NCI-H82 treated with DMSO at 0.1 percent for 48 hours (cell line): ENCODE measurements around the gene CEP350.

ENCODE experiments used
- DNase-seq: peaks from one replicate; lab custom pipeline; 2025; ENCODE audit not compliant: unreplicated experiment; lab: John Stamatoyannopoulos, UW

Gene CEP350, protein sequence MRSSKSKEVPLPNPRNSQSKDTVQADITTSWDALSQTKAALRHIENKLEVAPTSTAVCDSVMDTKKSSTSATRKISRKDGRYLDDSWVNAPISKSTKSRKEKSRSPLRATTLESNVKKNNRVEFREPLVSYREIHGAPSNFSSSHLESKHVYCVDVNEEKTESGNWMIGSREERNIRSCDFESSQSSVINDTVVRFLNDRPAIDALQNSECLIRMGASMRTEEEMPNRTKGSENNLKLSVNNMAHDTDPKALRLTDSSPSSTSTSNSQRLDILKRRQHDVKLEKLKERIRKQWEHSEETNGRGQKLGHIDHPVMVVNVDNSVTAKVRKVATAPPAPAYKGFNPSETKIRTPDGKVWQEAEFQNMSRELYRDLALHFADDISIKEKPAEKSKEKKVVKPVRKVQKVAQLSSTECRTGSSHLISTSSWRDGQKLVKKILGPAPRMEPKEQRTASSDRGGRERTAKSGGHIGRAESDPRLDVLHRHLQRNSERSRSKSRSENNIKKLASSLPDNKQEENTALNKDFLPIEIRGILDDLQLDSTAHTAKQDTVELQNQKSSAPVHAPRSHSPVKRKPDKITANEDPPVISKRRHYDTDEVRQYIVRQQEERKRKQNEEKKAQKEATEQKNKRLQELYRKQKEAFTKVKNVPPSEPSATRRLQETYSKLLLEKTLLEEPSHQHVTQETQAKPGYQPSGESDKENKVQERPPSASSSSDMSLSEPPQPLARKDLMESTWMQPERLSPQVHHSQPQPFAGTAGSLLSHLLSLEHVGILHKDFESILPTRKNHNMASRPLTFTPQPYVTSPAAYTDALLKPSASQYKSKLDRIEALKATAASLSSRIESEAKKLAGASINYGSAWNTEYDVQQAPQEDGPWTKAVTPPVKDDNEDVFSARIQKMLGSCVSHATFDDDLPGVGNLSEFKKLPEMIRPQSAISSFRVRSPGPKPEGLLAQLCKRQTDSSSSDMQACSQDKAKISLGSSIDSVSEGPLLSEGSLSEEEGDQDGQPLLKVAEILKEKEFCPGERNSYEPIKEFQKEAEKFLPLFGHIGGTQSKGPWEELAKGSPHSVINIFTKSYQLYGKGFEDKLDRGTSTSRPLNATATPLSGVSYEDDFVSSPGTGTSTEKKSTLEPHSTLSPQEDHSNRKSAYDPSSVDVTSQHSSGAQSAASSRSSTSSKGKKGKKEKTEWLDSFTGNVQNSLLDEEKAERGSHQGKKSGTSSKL (N-terminal part only)

GRCh38 chr1:179954493-179955286, at the start of gene CEP350:
CEP350 (plus strand) TSS chr1:179954810; CDS start chr1:179986182, 31,372 bp downstream.
- DNase-seq = peak; percentile 99

GRCh38 chr1:179910934-179911333, 43.7 kb upstream of the CEP350 start:
- no peak for DNase-seq

GRCh38 chr1:179911812-179912211, 42.8 kb upstream of the CEP350 start:
- no peak for DNase-seq

- no peak for DNase-seq
Measured at GRCh38 chr1:179917601-179918429, 36.8 kb upstream of the CEP350 start.

GRCh38 chr1:179921472-179921871, 33.1 kb upstream of the CEP350 start:
- DNase-seq = no peak

DNA sequence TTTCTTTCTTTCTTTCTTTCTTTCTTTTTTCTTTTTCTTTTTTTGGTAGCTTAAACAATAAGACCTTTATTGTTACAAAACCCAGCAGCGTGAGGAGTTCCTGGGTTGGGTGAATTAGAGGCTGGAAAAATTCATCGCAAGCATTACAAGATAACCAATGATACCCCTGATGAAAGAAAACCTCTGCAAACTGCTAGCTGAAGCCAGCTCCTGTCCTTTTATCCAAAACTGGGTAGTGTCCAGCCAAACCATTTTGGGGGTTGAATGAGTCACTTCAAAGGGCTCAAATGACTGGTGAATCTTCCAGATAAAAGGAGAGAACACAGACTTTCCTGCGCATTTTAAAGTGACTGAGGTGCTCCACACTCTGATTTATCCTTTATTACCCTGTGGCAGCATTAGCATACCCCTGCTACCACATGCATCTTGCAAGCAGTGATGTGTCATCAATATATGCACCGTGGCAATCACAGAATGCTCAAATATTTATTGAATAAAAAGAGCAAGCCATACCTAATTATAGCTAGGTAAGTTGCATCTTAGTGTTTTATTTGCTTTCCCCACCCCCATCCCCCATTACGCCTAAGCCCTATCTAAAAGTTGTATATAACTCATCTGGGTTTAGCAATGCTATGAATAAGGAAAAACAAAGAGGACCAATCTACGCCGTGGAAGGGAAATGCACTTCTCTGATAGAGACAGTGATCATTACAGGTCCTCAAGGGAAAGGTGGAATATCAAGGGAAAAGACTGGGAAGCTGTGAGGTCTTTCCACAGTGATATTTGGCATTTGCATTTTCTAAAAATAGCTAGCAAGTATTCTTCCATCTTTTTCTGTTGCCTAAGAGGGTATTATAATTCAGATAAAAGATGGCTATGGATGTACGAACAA, 32.4 kb upstream of the CEP350 start:
- no peak for DNase-seq

DNA sequence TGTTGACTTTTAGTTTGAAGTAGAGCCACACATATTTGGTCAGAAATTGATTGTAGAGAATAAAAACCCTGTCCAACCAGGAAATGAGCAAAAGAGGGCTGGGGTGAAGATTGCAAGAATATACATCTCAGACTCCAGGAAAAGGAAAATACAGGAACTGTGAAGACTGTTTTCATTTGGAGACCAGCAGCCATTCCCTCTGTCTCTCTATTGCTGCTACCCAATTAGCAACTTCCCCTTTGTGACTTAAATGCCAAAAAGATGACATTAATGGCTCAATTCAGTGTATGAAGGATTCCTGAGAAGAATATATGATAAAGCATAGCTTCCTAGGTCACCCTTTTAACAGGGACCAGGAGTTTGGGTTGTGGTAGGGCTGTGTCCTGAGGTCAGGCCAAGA, 31.6 kb upstream of the CEP350 start:
- no peak for DNase-seq

DNA sequence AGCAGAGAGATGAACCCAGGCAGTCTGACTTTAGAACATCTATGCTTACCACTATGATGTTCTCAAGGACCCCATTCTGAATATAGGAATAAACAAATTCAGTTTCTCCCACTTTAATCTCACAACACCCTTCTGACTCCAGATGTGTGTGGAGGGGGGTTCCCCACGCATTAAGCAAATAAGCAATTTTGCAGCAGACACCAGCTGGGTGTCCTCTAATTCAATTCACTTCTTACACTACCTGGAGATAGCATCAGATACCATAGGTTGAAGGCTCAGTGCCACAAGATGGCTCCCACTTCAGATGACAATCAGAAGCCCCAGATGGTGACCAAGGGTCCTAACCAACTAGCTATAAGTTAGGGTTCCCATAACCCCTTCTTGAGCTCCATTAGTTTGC, 30.3 kb upstream of the CEP350 start:
- DNase-seq = no peak

DNA sequence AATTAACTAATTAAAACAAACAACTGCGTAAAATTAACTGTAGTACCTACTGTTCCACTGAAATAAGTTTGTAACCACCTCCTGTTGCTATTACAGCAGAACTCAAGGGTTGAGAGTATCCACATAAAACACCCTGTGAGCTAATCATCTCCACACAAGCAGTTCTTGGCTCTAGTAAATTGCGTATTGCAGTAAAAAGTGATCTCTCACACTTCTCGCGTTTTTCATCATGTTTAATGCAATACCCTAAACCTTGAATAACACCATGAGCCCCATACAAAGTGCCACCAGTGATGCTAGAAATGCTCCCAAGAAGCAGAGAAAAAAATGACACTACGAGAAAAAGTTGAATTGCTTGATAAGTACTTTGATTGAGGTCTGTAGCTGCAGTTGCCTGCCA, 29.3 kb upstream of the CEP350 start:
- DNase-seq = no peak

- DNase-seq = no peak
Measured at GRCh38 chr1:179925922-179926849, 28.4 kb upstream of the CEP350 start.

DNA sequence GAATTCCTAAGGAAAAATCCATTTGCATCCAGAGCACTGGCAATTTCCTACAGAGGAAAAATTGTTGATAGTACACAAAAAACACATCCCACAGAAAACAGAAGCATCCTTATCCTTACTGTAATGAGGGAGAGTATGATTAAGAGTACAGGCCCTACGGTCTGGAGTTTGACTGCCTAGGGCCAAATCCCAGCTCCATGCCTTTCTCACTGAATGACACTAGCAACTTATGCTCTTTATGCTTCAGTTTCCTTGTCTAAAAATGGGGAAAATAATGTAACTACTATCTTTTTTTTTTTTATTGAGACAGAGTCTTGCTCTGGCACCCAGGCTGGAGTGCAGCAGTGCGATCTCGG, 27.8 kb upstream of the CEP350 start:
- DNase-seq = no peak

GRCh38 chr1:179929955-179930798, 24.4 kb upstream of the CEP350 start:
- no peak for DNase-seq

DNA sequence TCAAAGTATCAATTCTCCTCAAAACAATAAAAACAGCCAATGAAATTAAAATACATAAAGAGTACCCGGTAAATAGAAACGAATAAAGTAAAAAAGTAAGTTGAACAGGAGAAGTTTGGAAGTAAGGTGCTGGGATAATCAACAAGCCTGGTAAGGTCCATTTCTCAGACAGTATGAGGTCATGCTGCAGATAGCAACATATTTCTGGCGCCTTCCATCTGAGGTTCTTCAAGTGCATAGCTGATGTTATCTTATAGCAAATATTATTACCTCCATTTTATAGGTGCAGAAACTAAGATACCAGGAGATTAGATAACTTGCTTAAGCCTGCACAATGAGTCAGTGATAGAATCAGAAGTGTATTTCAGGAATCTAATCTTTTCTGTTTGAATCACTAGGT, 23.7 kb upstream of the CEP350 start:
- DNase-seq = no peak

GRCh38 chr1:179933219-179933618, 21.4 kb upstream of the CEP350 start:
- DNase-seq = no peak

GRCh38 chr1:179935909-179936496, 18.6 kb upstream of the CEP350 start:
- no peak for DNase-seq

DNA sequence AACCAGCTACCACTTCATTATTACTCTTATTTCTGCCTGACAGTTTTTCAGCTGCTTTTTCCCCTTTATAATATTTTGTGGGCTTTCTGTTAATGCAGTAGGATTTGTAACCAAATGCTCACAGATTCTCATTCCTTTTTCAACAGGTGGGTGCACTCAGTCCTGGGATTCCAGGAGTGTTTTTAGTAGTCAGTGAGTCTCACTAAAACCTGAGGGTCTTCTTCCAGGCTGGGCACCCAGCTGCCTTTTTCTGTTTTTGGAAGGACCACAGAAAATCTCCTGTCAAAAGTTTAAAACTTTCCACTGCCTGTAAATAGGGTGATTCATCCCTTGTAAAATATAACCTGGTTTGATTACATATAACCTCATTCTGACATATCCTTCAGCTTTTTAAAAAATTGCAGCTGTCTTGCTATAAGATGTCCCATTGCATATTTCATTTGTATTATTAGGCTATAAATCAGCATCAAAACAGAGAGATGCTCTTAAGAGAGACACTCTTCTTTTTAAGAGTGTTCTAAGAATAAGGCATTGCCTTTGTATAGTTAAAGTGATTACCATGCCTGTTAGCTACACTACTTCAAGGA, 16.8 kb upstream of the CEP350 start:
- DNase-seq = no peak
